Amniotic epithelial cell (primary cell): ENCODE measurements around the gene LRRC46.

Experiments
- DNase-seq: peaks from one replicate; pipeline ENCODE4 v3.0.0-alpha.2; 2010; ENCODE audit warnings: low read depth

LRRC46 gene

GRCh38 chr17:47877368-47878034 is 46.0 kb downstream of the LRRC46 start:
- peak; percentile 49 for DNase-seq

- no peak for DNase-seq
These were observed 46.9 kb downstream of the LRRC46 start for GRCh38 chr17:47878203-47879027.

- DNase-seq: peak; percentile 91
These were observed 47.6 kb downstream of the LRRC46 start for GRCh38 chr17:47879028-47879585.

GRCh38 chr17:47879776-47880454 is 48.4 kb downstream of the LRRC46 start:
- DNase-seq: no peak

- no peak for DNase-seq
These were observed 50.8 kb downstream of the LRRC46 start for GRCh38 chr17:47882247-47882646.

GRCh38 chr17:47882695-47883588 is 51.5 kb downstream of the LRRC46 start:
- DNase-seq: no peak

GRCh38 chr17:47883589-47884426 is 52.3 kb downstream of the LRRC46 start:
- no peak for DNase-seq

- no peak for DNase-seq
These were observed 52.9 kb downstream of the LRRC46 start for GRCh38 chr17:47884427-47884740.

GRCh38 chr17:47884905-47885730 is 53.6 kb downstream of the LRRC46 start:
- DNase-seq: no peak
